C4-2B (cell line): ENCODE data around the gene MRPL20.

ENCODE experiments used
- H3K27ac ChIP-seq: fragments of 450-650 bp; 2 replicates; pipeline ENCODE4 v1.5.1; 2017
- CTCF ChIP-seq: fragments of 450-650 bp; conservative IDR thresholded peaks from 2 replicates; pipeline ENCODE4 v1.5.1; 2017; ENCODE audit warnings: mild to moderate bottlenecking
- ZFX ChIP-seq: fragments of 450-650 bp; IDR thresholded peaks from 2 replicates; pipeline ENCODE4 v1.6.1; 2017

Gene MRPL20

DNA sequence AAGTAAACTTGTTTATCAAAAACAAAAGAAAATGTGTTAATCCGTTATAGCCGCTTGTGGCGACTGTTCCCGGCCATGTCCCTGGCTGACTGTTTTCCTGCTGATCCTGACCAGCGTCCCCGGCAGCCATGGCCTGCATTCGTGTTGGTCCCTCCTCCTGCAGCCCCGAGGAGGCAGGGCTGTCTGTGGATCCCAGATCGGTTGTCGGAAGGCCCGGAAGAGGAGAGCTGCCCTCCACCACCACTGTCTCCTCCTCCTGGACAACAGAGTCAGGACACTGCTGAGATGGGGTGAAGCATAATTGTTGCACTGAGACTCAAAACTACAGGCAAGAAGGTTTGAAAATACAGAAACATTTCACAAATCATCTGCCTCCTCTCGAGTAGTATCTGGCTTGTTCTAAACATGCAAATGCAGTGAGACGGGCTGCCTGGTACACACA, 45.1 kb downstream of the MRPL20 start:
- TF ChIP-seq CTCF: no peak
- TF ChIP-seq ZFX: no peak
- no peak overlapping the region for H3K27ac ChIP-seq

DNA sequence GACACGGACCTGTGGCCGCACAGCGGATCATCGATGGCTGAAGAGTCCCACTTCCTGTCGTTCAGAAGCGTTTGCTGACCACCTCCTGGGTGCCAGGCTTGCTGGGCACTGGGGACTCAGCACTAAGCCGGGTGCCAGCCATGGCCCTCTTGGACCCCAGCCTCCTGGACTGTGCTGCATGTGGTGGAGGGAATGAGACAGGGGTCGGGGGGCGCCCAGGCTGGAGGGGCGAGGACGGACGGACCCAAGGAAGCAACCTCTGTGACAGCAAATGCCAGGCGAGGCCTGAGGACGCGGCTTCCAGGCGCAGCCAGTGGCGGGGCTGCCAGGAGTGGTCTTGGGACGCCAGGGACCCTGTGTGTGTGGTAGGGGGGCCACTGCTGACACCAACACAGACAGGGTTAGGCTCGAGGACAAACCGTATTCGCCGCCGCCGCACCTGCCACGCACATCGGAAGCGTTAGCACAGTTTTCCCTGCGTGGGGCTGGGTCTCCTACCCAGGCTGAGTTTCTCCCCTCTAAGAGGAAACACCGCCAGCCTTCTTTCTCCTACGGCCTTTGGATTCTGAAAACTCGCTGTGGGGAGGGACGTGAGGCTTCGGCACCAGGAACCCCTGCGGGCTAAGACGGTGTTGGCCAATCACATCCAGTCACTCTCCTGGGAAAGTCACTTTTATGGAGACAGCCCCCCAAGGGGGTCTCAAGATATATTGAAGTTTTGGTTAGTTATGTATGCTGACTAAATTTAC, 45.7 kb downstream of the MRPL20 start:
- no peak overlapping the region for H3K27ac ChIP-seq

DNA sequence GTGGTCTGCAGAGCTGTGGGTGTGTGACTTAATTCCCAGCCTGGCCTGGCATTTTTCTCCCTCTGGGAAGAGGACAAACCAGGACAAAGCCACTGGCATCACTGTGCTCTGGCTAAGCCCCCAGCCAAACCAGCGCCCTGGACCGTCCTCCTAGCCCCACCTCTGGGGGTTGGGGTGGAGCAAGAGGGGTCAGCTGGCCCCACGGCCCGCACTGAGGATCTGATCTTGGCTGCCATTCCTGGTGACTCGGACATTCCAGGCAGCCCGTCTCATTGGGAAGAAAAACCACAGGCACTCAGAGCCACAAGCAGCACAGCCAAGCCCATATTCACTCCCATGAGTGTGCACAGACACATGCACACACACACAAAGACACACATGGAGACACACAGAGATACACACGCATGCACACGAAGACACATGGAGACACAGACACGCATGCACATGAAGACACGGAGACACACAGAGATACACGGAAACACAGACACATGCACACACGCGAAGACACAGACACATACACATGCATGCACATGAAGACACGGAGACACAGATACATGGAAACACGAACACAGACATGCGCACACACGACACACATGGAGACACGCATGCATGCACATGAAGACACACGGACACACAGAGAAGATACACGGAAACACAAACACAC, 46.5 kb downstream of the MRPL20 start:
- TF ChIP-seq CTCF (no peak), ZFX (no peak)
- no peak overlapping the region for H3K27ac ChIP-seq

More for the DNA sequence above, 45.7 kb downstream of the MRPL20 start:
- TF ChIP-seq ZFX (no peak), CTCF (no peak)

DNA sequence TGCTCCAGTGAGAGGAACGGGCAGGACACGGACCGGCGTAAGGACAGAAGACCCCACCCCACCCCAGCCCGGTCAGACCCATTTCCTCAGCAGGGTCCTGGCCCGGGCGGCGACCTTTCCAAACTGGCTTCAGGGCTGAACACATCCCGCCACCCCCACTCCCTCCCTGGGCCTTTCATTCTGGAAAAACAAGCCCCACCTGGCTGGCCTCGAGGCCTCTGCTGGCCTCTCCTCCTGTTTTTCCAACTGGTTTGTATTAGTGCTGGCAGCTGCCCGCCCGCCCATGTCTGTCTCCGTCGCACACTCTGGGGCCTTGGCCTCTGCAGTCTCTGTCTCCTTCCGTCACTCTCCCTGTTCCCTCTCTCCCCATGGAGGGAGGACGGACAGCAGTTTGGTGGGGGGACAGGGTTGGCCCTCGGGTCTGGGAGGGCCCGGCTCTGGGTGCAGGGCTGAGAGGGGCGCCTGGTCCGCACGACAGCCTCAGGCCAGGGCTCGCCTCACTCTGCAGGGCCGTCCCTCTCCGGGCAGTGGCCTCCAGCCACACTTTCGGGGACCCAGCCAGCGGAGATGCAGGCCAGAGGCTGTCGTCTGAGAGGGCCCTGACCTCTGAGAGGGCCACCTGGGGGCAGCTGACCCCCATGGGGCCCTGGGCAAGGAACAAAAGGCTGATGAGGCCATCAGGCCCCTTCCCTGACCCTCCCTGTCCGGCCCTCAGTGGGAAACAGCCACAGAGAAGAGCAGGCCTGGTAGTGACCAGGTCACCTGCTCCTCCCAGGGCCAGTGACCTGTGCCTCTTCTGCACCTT, 47.2 kb downstream of the MRPL20 start:
- no peak; the same call in 1 of the 2 replicates for TF ChIP-seq ZFX
- no peak for TF ChIP-seq CTCF
- no peak overlapping the region; the same call in 1 of the 2 replicates for H3K27ac ChIP-seq

GRCh38 chr1:1359308-1359663, 47.8 kb downstream of the MRPL20 start:
- TF ChIP-seq CTCF (no peak), ZFX (no peak)

GRCh38 chr1:1358433-1359271, 48.4 kb downstream of the MRPL20 start, which contains the start of gene MXRA8:
Gene MXRA8, minus strand, starts transcription at chr1:1358555. Its CDS starts 51 bp downstream, at chr1:1358504.
- TF ChIP-seq CTCF: no peak
- no peak for TF ChIP-seq ZFX
- peak within 1 kb of the TSS; percentile 11 for H3K27ac ChIP-seq

More at GRCh38 chr1:1359308-1359663, 47.8 kb downstream of the MRPL20 start:
- H3K27ac ChIP-seq: peak overlapping the region; percentile 11
